Gastroesophageal sphincter (tissue), 4 donors: Measurements from ENCODE around the gene RPL12. TPM values are rescaled to one million over a fixed set of nuclear protein-coding genes. Genes with fewer than 3 reads are reported as not detected.

Source experiments
- ATAC-seq: fragments of 150-250 bp; one replicate; pipeline ENCODE4 v1.9.1; 2016; ENCODE audit warnings: mild to moderate bottlenecking, moderate library complexity
- H3K27ac ChIP-seq, 4 donors: fragments of 200-600 bp; sonication (generic) in 3 of 4; 1 replicate in 3 of 4; 2 replicates in 1 of 4; pipeline ENCODE4 v1.5.1; 2016 to 2019
- H3K27me3 ChIP-seq: fragments of 200-600 bp; sonication (generic); one replicate; pipeline ENCODE4 v1.5.1; 2019
- H3K36me3 ChIP-seq, 2 donors: fragments of 200-600 bp; sonication (generic); one replicate each; pipeline ENCODE4 v1.5.1; 2019; ENCODE audit warnings: control low read depth in 1 of 2
- H3K4me1 ChIP-seq, 3 donors: fragments of 200-600 bp; sonication (generic); 1 replicate in 2 of 3; 2 replicates in 1 of 3; pipeline ENCODE4 v1.5.1; 2016 to 2019; ENCODE audit warnings: control low read depth in 2 of 3
- H3K4me3 ChIP-seq, 2 donors: fragments of 200-600 bp; sonication (generic); one replicate each; pipeline ENCODE4 v1.5.1; 2019; ENCODE audit warnings: mild to moderate bottlenecking in 1 of 2, moderate library complexity in 1 of 2
- H3K9me3 ChIP-seq, 3 donors: fragments of 200-600 bp; sonication (generic); one replicate each; pipeline ENCODE4 v1.5.1; 2017 to 2019; ENCODE audit warnings: control low read depth in 2 of 3
- CTCF ChIP-seq, 4 experiments: fragments of 200-600 bp in 2 of 4; fragments of 450-650 bp in 2 of 4; sonication (generic) in 1 of 4; IDR thresholded peaks; one replicate each; pipeline ENCODE4 v1.5.1; 2017 to 2019; ENCODE audit warnings: antibody characterized with exemption in 4 of 4, mild to moderate bottlenecking in 2 of 4, moderate library complexity in 2 of 4
- EP300 ChIP-seq: sonication (generic); formaldehyde crosslinking; IDR thresholded peaks from one replicate; pipeline ENCODE4 v1.6.1; 2017; ENCODE audit warnings: antibody characterized with exemption, mild to moderate bottlenecking
- POLR2A ChIP-seq, 2 donors: fragments of 450-650 bp; IDR thresholded peaks; one replicate each; pipeline ENCODE4 v1.6.1; 2017; ENCODE audit warnings: antibody characterized with exemption in 2 of 2, mild to moderate bottlenecking in 2 of 2, moderate library complexity in 1 of 2
- POLR2AphosphoS5 ChIP-seq: sonication (generic); formaldehyde crosslinking; IDR thresholded peaks from one replicate; pipeline ENCODE4 v1.6.1; 2017; ENCODE audit warnings: antibody characterized with exemption
- WGBS, 2 donors: methylation state at CpG; one replicate each; pipeline ENCODE4 v1.1.5; 2018; ENCODE audit warnings: low coverage in 1 of 2; 5-methylcytosine and 5-hydroxymethylcytosine counted together
- total RNA-seq, 4 donors: library from RNA; depleted of rRNA; stranded (reverse); fragments of >200 nt; gene quantifications; one replicate each; pipeline ENCODE4 v1.1.0, GENCODE V29; 2016

RPL12 gene
- total RNA-seq, 4 donors from 2014 or later = 879 to 2,906 (median 1,722) TPM

DNA sequence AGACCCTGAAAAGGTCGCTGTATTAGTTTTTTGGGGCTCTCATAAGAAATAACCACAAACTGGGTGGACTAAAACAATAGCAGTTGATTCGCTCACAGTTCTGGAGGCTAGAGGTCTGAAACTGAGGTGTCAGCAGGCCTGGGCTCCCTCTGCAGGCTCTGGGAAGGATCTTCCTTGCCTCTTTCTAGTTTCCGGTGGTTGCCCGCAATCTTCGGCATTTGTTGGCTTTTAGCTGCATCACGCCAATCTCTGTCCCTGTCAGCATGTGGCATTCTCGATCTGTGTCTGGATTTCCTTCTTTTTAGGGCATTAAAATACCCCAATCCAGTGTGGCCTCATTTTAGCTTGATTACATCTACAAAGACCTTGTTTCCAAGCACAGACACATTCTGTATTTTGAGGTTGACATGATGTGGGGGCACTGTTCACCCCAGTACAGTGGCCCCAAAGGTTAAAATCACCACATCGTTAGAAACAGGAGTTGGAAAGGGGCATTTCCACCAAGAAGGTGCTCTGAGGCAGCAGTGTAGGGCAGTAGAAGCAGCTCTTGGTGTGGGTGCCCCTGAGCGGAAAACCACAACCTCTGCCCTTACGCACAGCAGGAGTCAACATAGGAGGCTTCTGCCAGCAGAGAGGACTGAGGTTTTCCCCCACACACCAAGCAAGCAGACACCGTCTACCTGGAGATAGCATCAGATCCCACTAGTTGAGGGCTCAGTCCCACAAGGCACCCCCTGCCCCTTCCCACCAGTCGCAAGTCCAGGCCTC, 13.5 kb downstream of the RPL12 start:
- Histone ChIP-seq H3K4me1 (no peaks in the 10 kb centered on the region), H3K27me3 (no peaks in the 10 kb centered on the region), H3K36me3 (peaks cover 0 to 99% of the 10 kb centered on the region in 2 donors), H3K27ac (no peak overlapping the region), H3K4me3 (no peak overlapping the region), H3K9me3 (no peaks in the 10 kb centered on the region)
- 75 to 81% methylated on average over 2 to 9 of the region's 12 CpGs for WGBS, 2 donors
- ATAC-seq = no peak
- TF ChIP-seq POLR2A (IDR thresholded peaks at IDR 0.05) = no peak
- no peak for TF ChIP-seq POLR2AphosphoS5
- no peak for TF ChIP-seq EP300
- TF ChIP-seq CTCF (IDR thresholded peaks at IDR 0.05) = no peak

GRCh38 chr9:127430415-127430814, 20.8 kb downstream of the RPL12 start:
- WGBS, 2 donors = 92 to 100% methylated on average over 5 to 8 of the region's 8 CpGs
- peaks cover 0 to 22% (median 4%) of the 10 kb centered on the region in 3 donors for H3K4me1 ChIP-seq
- H3K9me3 ChIP-seq = no peaks in the 10 kb centered on the region
- peaks cover 0 to 66% of the 10 kb centered on the region in 2 donors for H3K36me3 ChIP-seq
- no peak for ATAC-seq
- H3K4me3 ChIP-seq = no peak overlapping the region
- no peak overlapping the region for H3K27ac ChIP-seq
- TF ChIP-seq POLR2A (IDR thresholded peaks at IDR 0.05) (no peak), CTCF (IDR thresholded peaks at IDR 0.05) (no peak), POLR2AphosphoS5 (no peak), EP300 (no peak)
- H3K27me3 ChIP-seq = no peaks in the 10 kb centered on the region

DNA sequence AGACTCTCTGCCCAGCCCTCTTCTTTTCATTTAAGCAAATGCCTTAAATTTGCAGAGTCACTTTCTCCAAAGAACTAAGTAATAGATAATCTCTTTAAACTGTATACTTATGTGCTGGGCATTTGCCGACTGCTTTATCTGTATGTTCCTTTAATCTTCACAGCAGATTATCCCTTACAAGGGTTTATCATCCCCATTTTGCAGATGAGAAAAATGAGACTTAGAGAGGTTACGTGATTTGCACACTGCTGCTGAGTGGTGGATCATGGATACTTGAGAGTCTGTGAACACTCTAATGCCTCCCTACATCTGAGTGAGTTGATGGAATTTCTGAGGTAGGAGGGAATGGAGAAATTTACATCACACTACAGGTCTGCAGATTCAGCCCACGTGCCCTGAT, 22.9 kb downstream of the RPL12 start:
- peaks cover 0 to 46% of the 10 kb centered on the region in 2 donors for H3K36me3 ChIP-seq
- no peaks in the 10 kb centered on the region for H3K9me3 ChIP-seq
- no peak for TF ChIP-seq POLR2AphosphoS5
- TF ChIP-seq CTCF (IDR thresholded peaks at IDR 0.05) = no peak
- TF ChIP-seq POLR2A (IDR thresholded peaks at IDR 0.05) = no peak
- no peak for TF ChIP-seq EP300
- ATAC-seq = no peak
- no peak overlapping the region for H3K4me3 ChIP-seq
- peaks cover 0 to 33% (median 10%) of the 10 kb centered on the region in 3 donors for H3K4me1 ChIP-seq
- H3K27me3 ChIP-seq = no peaks in the 10 kb centered on the region
- H3K27ac ChIP-seq = no peak overlapping the region
- WGBS, 2 donors = 80 to 87% methylated on average over 1 to 3 of the region's 3 CpGs

GRCh38 chr9:127426756-127427155, 24.4 kb downstream of the RPL12 start:
- H3K4me1 ChIP-seq = peaks cover 7 to 49% (median 21%) of the 10 kb centered on the region in 3 donors
- TF ChIP-seq POLR2A (IDR thresholded peaks at IDR 0.05) (no peak), CTCF (IDR thresholded peaks at IDR 0.05) (no peak), EP300 (no peak), POLR2AphosphoS5 (no peak)
- H3K27me3 ChIP-seq = no peaks in the 10 kb centered on the region
- peaks cover 0 to 39% of the 10 kb centered on the region in 2 donors for H3K36me3 ChIP-seq
- WGBS, 2 donors = 80 to 83% methylated on average over 1 to 2 of the region's 2 CpGs
- H3K9me3 ChIP-seq = no peaks in the 10 kb centered on the region
- no peak overlapping the region for H3K27ac ChIP-seq
- ATAC-seq = no peak
- H3K4me3 ChIP-seq = no peak overlapping the region

DNA sequence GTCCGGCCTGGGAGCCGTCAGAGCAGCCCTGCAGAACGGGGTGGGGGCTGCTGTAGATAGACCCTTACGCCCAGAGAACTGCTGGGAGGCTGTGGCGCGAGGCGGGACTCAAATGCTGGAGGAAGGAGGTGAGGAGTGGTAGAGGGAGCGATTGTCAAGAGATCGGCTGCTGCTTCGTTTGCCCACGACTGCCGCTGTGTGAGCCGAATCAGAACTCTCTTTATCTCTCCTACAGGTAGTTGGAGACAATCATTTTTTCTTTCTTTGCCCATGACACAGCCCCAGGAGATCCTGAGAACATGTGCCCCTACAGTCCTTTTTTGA, 26.6 kb downstream of the RPL12 start:
- H3K27ac ChIP-seq = peak overlapping the region; percentile 59 to 93 (median 92)
- peaks cover 0 to 19% of the 10 kb centered on the region in 2 donors for H3K36me3 ChIP-seq
- peaks cover 7 to 61% (median 21%) of the 10 kb centered on the region in 3 donors for H3K4me1 ChIP-seq
- H3K4me3 ChIP-seq = peak overlapping the region; percentile 59 to 67
- 1 to 3% methylated on average over 8 to 12 of the region's 13 CpGs for WGBS, 2 donors
- no peaks in the 10 kb centered on the region for H3K9me3 ChIP-seq
- no peak for TF ChIP-seq CTCF (IDR thresholded peaks at IDR 0.05)
- no peak for TF ChIP-seq EP300
- TF ChIP-seq POLR2AphosphoS5 = no peak
- TF ChIP-seq POLR2A (IDR thresholded peaks at IDR 0.05) = no peak
- ATAC-seq = no peak
- no peaks in the 10 kb centered on the region for H3K27me3 ChIP-seq
